ENCODE measurements around the gene DCDC1. TPM values are rescaled to one million over a fixed set of nuclear protein-coding genes. Genes with fewer than 3 reads are reported as not detected.

DCDC1 gene
- total RNA-seq, 1 experiment from 2014 or later: 0.68 TPM

DNA sequence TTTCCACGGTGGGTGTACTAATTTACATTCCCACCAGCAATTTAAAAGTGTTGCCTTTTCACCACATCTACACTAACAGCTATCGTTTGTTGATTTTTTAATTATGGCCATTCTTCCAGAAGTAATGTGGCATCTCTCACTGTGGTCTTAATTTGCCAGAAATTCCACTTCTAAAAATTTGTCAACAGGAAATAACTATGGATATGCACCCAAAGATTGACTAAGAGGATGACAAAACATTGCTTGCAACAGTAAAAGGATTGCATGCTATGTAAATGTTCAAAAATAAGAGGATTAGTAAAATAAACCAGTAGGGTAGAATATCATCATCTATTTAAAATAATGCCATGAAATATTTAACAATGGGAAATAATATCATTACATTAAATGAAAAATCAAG lies 219.5 kb downstream of the DCDC1 start:
- CTCF ChIA-PET: no interaction called here

DNA sequence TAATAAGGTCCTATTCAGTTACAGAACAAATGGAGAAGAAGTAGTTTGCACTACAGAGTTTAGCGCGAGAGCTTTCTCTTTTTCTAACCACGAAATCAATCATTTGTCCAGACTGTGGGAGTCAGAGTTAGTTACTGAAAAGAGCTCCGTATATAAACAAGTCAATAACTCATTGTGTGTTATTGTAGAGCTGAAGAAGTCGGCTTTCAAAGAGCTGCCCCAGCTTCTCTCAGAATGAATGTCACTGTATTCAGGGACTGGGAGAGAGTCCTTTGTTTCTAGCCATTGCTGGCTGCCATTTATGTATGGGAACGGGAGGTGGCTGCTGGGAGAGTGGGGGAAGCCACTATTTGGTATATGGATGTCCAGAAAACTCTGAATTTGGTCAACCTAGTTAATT lies 227.8 kb downstream of the DCDC1 start:
- DNase-seq: no peak
- Mint-ChIP-seq H3K27ac (ENCODE audit: unreplicated experiment) (no peak overlapping the region), H3K4me1 (ENCODE audit: low read depth, unreplicated experiment) (no peaks in the 10 kb centered on the region), H3K4me3 (ENCODE audit: low read depth, unreplicated experiment) (no peak overlapping the region), H3K27me3 (ENCODE audit: unreplicated experiment) (peaks cover 13% of the 10 kb centered on the region), H3K36me3 (ENCODE audit: insufficient read depth, unreplicated experiment) (no peaks in the 10 kb centered on the region), H3K9me3 (ENCODE audit: low read depth, unreplicated experiment) (no peaks in the 10 kb centered on the region)
- intact Hi-C loops (cut with micrococcal nuclease; ENCODE audit: unreplicated experiment): no loop called here
- BruUV-seq (replicated peaks): no TSS peak
- CTCF ChIA-PET: no interaction called here
- TF ChIP-seq CTCF (IDR thresholded peaks at IDR 0.05; ENCODE audit: unreplicated experiment): no peak

More for the DNA sequence above, 219.5 kb downstream of the DCDC1 start:
- no peak overlapping the region for H3K4me3 Mint-ChIP-seq (ENCODE audit: low read depth, unreplicated experiment)
- no peaks in the 10 kb centered on the region for H3K4me1 Mint-ChIP-seq (ENCODE audit: low read depth, unreplicated experiment)
- no TSS peak for BruUV-seq (replicated peaks)
- peaks cover 14% of the 10 kb centered on the region for H3K27me3 Mint-ChIP-seq (ENCODE audit: unreplicated experiment)
- intact Hi-C loops (cut with micrococcal nuclease; ENCODE audit: unreplicated experiment): no loop called here
- peaks cover 3% of the 10 kb centered on the region for H3K9me3 Mint-ChIP-seq (ENCODE audit: low read depth, unreplicated experiment)
- TF ChIP-seq CTCF (IDR thresholded peaks at IDR 0.05; ENCODE audit: unreplicated experiment): no peak
- H3K36me3 Mint-ChIP-seq (ENCODE audit: insufficient read depth, unreplicated experiment): no peaks in the 10 kb centered on the region
- no peak for DNase-seq
- no peak overlapping the region for H3K27ac Mint-ChIP-seq (ENCODE audit: unreplicated experiment)

DNA sequence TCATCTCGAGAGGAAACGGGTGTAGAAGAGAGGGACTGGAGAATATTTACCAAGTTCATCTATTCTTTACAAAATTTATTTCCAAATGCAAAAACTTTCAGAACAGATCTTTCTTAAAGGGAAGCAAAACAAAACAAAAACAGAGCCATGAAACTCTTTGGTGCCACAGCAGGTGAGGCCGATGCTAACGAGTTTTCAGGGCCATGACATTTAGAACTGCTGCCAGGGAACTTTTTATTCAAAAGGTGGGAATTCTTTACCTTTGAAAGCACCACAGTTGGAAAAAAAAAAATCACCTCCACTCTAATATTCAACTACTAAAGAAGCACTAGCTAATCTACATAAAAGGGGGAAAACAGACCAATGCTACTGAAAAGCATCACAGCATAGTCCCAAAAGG lies 230.1 kb downstream of the DCDC1 start:
- Mint-ChIP-seq H3K4me1 (ENCODE audit: low read depth, unreplicated experiment) (no peaks in the 10 kb centered on the region), H3K36me3 (ENCODE audit: insufficient read depth, unreplicated experiment) (no peaks in the 10 kb centered on the region), H3K4me3 (ENCODE audit: low read depth, unreplicated experiment) (no peak overlapping the region), H3K9me3 (ENCODE audit: low read depth, unreplicated experiment) (no peaks in the 10 kb centered on the region), H3K27me3 (ENCODE audit: unreplicated experiment) (peaks cover 13% of the 10 kb centered on the region), H3K27ac (ENCODE audit: unreplicated experiment) (no peak overlapping the region)
- intact Hi-C loops (cut with micrococcal nuclease; ENCODE audit: unreplicated experiment): no loop called here
- DNase-seq: no peak
- no peak for TF ChIP-seq CTCF (IDR thresholded peaks at IDR 0.05; ENCODE audit: unreplicated experiment)
- CTCF ChIA-PET: no interaction called here
- no TSS peak for BruUV-seq (replicated peaks)

GRCh38 chr11:31132531-31133421 lies 236.8 kb downstream of the DCDC1 start:
- CTCF ChIA-PET: no interaction called here
- intact Hi-C loops (cut with micrococcal nuclease; ENCODE audit: unreplicated experiment): no loop called here
- no peak for TF ChIP-seq CTCF (IDR thresholded peaks at IDR 0.05; ENCODE audit: unreplicated experiment)
- BruUV-seq (replicated peaks): no TSS peak
- no peaks in the 10 kb centered on the region for H3K9me3 Mint-ChIP-seq (ENCODE audit: low read depth, unreplicated experiment)
- no peaks in the 10 kb centered on the region for H3K36me3 Mint-ChIP-seq (ENCODE audit: insufficient read depth, unreplicated experiment)
- no peak overlapping the region for H3K4me3 Mint-ChIP-seq (ENCODE audit: low read depth, unreplicated experiment)
- DNase-seq: no peak
- H3K27ac Mint-ChIP-seq (ENCODE audit: unreplicated experiment): no peak overlapping the region
- H3K4me1 Mint-ChIP-seq (ENCODE audit: low read depth, unreplicated experiment): no peaks in the 10 kb centered on the region
- no peaks in the 10 kb centered on the region for H3K27me3 Mint-ChIP-seq (ENCODE audit: unreplicated experiment)

Data from Calu3 (cell line).